HG02943 (cell line): Measurements from ENCODE around the gene THOC5.
"Not testable (repeated sequence)": the region's sequence is repeated elsewhere in the genome, so short reads cannot be mapped to it uniquely, and the experiment has no call there.

Experiments
- ATAC-seq: cut with Tn5 transposase; IDR thresholded peaks from one replicate; pipeline ENCODE4 v1.9.1; 2021; ENCODE audit warnings: mild to moderate bottlenecking, low read depth, moderate library complexity; ENCODE audit not compliant: unreplicated experiment

THOC5 gene

DNA sequence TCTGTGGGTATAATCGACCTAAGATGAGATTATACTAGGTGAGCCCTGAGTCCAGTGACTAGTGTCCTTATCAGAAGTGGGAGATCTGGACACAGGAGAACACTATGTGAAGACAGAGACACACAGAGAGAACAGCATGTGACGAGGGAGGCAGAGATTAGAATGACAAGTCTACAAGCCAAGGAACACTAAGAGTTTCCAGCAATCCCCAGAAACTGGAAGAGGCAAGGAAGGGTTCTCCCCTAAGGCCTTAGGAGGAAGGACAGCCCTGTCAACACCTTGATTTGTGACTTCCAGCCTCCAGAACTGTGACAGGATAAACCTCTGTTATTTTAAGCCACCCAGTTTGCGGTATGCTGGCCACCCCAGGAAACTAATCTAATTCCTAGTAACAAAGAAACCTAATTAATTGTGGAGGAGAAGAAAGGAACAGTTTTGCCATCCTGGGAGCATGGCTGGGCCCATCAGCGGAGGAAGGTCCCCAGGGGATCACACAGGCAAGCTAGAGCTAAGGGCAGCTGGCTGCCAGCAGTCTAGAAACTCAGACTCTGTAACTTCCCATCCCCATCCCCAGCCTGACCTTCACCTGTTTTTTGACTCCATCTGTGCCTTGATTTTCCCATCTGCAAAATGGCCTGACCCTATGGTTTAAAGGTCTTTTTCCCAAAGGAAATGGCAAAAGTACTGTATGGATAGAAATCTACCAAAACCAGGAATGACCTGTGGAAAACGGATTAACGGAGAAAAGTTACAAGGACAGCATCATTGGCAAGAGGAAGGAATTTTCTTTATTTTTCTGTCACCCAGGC is 10.3 kb upstream of the THOC5 start:
- ATAC-seq, result no peak

DNA sequence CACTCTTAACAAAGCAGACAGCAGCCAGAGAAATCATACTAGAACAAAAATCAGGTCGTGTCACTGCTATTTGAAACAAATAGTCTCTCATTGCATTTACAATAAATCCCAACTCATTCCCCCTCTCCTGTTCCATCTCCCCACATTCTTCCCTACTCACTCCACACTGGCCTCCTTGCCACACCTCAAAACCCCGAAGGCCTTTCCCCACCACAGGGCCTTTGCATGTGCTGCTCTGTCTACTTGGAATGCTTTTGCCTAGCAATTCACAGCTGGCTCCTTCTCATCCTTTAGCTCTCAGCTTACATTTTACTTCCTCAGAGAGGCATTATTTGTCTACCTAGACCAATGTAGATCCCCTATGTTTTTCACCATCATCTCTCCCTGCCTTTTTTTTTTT is 6.3 kb upstream of the THOC5 start:
- no peak for ATAC-seq

DNA sequence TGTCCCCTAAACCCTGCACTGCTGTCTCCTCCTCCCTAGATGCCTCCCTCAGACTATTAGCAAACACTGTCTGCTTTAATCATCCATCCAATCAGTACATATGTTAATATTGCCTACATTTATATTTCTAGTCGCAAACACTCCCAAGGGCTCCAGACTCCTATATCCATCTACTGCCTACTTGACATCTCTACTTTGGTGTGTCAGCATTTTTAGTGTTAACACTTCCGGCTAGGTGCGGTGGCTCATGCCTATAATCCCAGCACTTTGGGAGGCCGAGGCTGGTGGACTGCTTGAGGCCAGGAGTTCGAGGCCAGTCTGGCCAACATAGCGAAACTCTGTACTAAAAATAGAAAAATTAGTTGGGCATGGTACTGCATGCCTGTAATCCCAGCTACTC is 5.5 kb upstream of the THOC5 start:
- no peak for ATAC-seq

DNA sequence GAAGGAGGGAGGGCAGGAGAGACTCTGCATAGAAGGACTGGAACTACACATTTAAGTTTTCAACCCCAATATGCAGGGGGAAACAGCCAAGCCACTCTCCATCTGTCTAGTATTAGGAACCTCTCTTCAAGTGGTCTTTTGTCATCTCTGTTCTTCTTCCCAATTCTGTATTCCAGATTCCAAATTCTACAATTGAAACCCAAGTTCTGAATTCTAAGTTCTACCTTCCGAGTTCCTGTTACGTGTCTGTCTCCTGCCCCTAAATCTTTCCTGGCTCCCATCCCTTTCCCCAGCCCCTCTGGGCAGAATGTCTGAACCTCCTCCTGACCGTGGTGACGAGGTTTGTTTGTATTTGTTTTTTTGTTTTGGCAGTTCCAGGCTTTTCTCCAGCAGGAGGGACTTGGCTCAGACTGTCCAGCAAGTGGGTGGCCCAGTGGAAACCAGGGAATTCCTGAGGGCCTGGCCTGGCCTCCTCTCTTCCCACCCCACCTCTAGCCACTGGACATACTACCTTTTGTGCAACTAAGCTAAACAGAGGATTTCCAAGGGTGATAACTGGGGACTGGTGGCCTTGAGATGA is 1.6 kb upstream of the THOC5 start:
- ATAC-seq, result no peak

DNA sequence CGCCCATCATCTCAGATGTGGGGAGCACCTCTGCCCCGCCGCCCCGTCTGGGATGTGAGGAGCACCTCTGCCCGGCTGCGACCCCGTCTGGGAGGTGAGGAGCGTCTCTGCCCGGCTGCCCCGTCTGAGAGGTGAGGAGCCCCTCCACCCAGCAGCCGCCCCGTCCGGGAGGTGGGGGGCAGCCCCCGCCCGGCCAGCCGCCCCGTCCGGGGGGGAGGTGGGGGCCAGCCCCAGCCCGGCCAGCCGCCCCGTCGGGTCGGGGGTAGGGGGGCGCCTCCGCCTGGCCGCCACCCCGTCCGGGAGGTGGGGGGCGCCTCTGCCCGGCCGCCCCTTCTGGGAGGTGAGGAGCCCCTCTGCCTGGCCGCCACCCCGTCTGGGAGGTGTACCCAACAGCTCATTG is 1.2 kb downstream of the THOC5 start:
- not testable (repeated sequence) for ATAC-seq

DNA sequence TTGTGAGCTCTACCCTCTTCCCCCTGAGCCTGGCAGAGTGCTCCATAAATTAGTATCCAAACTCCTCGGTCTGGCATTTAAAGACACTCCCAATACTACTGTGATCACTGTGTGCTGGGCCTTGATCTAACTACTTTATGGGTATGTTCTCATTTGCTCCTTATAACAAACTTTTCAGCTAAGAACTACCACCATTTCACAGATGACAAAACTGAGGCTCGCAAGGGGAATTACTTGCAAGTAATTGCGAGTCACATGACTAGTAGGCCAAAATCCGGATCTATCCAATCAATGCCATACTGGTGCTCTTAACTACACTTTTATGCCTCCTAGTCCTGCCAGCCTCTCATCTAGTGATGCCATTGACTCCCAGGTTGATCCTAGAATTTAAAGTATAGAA is 3.6 kb downstream of the THOC5 start:
- ATAC-seq, result no peak

DNA sequence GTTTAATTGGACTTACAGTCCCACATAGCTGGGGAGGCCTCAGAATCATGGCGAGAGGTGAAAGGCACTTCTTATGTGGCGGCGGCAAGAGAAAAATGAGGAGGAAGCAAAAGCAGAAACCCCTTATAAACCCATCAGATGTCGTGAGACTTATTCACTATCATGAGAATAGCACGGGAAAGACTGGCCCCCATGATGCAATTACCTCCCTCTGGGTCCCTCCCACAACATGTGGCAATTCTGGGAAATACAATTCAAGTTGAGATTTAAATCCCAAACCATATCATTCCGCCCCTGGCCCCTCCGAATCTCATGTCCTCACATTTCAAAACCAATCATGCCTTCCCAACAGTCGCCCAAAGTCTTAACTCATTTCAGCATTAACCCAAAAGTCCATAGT is 8.5 kb downstream of the THOC5 start:
- not testable (repeated sequence) for ATAC-seq

DNA sequence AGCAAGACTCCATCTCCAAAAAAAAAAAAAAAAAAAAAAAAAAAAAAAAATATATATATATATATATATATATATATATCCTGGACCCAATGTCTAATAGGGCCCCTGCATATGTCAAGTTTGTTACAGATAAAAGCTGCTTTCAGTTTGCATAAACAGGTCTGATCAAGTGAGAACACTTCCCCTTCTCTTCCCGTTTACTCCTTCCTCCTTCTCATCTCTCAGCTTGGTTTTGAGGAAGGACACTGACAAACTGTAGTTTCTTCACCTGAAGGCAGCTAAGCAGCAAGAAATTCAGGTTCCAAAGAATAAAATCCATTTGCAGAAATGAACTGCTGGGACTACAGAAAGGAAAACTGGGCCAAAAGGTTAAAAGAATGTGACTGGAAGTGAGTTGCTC is 11.7 kb downstream of the THOC5 start:
- ATAC-seq, result no peak

DNA sequence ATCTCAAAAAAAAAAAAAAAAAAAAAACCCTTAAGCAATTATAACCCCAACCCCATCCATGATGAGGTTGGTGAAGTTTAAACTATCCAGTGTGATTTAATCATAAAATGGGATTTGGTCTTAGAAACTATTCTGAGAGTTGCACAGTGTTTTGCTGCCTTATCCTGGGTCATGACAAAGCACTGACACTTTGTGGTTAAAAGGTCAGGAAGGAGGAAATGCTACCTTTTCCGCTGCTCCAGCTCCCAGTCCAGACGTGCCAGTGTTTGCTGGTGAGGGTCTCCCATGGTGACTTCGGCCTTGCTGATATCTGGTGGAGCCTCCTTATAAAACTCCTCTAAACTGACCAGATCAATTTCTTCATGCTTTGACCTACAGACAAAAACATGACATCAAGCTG is 14.5 kb downstream of the THOC5 start:
- no peak for ATAC-seq

DNA sequence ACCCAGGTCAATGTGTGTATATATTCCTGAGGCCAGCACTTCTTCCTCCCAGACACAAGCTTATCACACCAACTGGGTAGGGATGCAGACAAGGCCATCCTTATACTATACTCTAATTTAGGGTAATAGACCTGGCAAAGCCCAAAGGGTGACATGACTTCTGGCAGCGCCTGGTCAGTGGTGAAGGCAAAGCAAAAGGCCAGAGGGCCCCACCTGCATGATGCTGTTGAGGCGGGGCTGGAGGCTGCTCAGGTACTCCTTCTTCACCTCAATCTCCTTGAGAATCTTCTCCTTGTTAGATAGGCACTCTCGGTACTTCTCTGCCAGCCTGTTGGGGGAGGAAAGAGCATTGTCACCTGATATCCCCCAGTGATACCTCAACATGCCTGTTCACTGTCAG is 17.1 kb downstream of the THOC5 start:
- no peak for ATAC-seq

DNA sequence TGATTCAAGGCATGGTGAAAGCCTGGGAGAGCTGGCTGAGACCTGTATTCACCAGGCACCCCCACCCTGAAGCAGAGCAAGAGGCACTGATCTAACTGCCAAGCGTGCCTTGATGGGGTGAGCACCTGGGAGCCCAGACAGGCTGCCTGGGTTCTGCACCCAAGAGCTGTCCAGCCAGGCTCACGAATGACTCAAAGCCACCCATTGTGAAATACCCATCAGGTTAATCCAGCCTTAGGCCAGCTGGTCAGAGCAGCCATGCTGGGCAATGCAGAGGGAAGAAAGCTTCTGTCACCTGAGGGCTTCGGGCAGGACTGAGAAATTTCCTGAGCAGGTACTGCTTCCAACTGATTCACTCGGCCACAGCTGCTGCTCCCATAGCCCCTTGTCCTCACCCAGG is 22.1 kb downstream of the THOC5 start:
- no peak for ATAC-seq

DNA sequence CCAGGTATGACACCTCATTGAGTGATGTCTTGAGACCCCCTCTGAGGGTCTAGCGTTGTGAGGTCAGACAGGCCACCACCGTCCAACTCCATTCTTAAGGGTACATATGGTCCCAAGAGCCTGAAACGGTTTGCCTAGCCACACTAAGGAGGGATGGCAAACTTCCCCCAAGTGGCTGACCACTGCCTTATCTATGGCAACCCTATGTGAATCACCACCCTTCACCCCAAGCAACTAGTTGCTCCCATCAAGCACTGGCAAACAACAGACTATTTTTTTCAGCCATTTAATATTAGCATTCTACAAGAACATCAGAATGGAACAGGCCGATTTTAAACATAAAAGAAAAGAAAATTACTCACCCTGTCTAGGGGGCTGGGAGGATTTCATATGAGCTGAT is 22.8 kb downstream of the THOC5 start:
- ATAC-seq, result no peak

DNA sequence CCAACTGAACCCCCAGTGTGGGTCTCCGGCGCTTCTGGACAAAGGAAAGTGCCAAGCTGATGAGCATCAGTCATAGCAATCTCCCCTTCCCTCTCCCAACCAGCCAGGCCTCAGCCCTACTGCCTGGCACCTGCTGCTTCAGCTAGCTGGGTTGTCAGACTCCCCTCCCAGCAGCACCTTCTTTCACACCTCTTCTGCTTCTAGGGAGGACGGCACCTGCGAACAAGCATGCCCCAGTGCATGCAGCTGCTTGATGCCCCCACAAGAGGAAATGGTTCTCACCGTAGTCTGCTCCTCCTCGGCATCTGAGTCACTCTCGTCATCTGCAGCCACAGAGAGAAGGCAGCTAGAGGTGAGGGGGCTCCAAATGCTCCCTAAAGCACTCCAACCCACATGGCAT is 25.4 kb downstream of the THOC5 start:
- ATAC-seq, result no peak

DNA sequence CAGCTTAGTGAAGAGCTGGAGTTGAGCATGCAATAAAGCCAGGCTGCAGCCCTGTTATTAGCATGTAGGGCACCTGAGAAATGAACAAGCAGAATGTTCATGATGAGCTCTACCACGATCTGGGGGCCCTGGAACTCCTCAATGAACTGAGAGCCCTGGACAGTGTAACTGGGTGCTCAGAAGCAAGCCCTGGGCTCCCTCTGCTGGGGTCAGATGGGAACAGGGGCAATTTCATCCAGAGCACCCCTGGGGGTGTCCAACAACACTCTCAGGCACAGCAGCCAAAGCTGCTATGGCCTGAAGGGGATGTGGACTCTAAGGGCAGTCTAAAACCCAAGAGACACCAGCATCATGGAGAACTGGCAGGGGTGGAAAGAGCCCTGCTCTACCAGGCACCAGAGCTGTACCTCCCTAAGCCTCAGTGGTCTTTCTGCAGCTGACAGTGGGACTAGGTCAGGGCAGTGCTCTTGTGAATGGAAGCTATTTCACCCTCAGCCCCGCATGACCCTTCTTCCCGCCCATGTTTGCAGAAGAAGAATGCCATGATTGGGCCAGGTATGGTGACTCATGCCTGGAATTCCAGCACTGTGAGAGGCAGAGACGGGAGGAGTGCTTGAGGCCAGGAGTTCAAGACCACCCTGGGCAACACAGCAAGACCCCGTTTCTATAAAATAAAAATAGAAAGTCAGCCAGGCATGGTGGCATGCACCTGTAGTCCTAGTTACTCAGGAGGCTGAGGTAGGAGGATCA is 28.9 kb downstream of the THOC5 start:
- ATAC-seq, result no peak

DNA sequence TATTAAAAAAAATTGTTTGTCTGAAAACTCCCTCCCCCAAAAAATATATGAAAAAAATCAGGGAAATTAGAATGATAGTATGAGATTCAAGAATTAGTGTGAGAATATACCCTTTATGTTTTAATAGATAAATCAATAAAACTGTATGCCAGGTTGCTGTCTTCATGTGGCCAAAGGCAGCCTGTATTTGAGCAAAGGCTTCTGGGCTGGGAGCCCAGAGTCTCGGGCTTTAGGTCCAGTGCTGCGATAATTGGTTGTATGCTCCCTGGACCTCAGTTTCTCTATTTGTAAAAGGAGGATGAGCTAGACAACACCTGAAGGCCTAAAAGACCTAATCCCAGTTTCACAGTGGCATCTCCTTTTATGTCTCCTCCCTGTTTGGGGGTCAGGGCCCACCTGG is 29.8 kb downstream of the THOC5 start:
- no peak for ATAC-seq

DNA sequence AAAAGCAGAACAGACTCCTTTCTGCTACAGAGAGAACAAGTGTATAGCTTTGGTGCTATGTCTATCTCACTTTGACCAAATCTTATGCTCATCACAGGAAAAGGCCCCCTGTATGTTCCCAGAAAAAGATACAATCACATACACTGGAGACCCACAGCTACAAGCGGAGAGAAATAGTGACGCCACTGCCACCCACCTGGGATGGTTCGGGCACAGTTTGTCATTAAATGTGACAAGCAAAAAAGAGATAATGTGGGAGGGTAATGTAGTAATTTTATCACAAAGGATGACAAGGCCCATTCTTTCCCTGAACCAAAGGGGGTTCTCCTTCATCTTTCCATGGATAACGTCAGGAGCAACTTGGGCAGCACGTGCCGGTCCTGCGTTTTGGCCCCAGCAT is 32.0 kb downstream of the THOC5 start:
- ATAC-seq, result no peak

DNA sequence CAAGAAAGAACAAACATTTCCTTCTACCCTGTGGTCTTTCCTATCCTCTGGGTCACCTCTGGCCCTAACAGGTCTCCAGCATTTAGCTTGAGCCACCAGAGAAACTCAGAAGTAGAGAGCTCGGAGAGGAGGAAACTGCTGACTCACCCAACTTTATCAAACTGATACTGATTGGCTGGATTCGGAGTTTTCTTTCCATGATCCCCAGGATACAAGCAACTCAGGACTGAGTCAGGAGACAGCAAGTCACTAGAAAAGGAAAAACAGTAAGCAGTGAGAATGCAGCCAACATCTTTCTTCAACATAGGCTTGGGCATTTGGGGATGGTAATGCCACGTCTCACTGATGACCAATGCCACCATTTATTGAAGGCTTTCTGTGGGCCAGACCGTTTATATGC is 32.7 kb downstream of the THOC5 start:
- ATAC-seq, result no peak

DNA sequence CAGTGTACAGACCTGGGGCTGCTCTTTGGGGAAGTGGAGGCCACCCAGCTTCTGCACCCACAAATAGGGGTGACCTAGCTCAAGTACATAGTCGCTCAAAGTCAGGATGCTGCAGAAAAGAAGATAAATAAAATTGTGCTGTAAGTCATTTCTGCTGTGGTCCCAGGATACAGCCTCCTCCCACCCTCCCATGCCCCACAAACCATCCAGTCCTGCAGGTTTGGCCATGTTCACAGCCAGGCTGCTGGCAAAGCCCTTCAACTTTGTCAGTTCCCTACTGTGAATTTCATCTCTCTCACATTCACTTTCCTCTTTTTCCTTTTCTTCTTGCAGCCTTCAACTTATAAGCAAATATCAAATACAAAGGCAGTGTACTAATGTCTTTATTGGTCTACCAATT is 33.6 kb downstream of the THOC5 start:
- no peak for ATAC-seq

DNA sequence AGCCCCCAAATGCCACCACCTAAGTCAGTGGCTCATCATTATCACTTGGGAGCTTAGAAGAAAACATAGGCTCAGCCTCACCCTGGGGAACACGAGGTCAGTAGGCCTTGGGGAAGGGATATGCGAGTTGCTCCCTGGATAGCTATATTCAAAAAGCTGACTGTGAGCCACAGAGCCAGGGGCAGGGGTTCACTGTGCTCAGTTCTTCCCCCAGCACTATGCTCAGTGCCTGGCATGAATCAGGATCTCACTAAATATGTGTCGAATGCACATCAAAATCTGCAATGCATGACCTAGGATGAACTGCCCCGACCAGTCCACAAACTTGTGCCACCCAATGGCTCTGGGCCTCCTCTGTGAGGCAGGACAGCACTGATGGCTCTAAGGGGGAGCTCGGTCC is 35.1 kb downstream of the THOC5 start:
- ATAC-seq, result no peak

DNA sequence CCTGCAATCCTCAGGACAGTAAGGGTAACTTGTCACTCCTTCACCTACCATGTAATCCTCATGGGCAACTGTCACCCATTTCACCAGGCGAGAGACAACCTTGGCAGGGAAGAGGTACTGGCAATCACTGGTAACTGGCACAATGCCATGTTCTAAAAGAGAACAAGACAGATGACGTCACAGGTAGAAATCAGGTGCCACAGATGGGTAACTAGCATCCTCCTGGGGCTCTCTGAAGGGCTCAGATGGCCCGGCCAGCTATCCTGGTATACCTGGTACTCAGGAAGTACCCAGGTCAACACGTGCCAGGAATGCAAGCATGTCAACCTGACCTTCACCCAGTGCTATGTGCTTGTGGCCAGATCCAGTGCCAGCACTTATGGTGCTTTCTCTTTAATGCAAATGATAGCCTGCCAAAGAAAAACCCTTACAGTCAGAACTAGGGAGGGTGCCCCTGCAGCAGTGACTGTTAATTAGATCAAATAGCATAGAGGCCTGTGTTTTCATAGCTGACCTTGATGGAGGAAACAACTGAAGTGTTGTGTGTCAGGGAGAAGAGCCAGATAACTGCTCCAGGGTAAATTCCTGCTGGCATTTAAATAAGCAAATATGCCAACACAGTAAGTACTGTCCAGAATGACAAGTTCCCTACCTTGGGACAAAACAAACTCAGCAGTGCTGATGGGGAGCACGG is 36.2 kb downstream of the THOC5 start:
- no peak for ATAC-seq

DNA sequence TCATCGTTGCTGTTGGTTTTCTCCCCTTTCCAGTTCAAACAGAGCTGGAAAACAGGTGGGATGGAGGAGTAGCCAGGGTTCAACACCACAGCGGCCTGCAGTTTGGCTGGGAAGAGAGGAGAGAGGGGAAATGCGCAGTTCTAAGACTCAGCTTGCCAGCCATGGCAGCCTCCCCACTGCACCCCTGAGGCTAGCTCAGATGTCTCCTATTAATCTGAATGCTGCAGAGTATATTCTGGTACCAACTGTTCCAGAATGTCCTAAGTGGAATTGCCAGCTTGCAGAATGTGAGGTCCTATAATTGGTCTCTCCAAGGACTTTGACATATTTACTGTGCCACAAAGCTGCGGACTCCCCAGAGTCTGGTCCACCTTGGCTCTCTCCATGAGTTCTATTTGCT is 41.5 kb downstream of the THOC5 start:
- no peak for ATAC-seq
